ENCODE measurements around the gene ATAD1.
"Not testable (repeated sequence)": the region's sequence is repeated elsewhere in the genome, so short reads cannot be mapped to it uniquely, and the experiment has no call there.

Gene ATAD1

DNA sequence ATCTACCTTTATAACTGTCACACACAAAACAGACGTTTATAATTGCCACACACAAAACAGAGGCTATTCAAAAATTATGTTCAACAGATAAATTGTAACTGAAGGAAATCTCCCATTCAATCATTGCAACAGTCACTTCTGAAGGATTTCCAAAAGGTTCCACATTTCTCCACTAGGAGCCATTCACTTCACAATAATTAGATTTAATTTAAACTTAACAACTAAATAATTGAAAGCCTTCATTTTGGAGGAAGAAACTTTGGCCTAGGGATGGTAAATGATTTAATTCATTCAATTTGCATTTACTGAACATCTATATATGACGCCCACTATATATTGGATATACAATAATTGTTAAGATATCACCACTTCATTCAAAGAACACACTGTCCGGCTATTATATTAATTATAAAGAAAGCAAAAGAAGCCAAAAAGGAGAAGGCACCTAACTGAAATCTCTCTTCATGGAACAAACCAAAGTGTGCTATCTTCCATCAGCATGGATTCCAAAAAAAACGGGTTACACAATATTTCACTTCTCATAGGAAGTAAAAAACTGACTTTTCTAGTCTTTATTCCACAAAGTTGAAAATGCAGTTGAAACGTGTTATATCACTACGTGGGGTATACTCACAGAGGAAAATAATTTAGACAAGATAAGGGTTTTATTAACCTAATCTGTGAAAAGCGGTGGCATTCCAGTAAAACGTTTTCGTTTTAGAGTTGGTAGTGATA is 1.7 kb downstream of the ATAD1 start:
- DNase-seq (ENCODE audit: insufficient read length, low spot score), result no peak
- no peak for FAIRE-seq
- no peak for TF ChIP-seq POLR2A (IDR thresholded peaks at IDR 0.05; ENCODE audit: low read depth, low read length)
- no peak for TF ChIP-seq POLR2AphosphoS5 (IDR thresholded peaks at IDR 0.05; ENCODE audit: low read depth, low read length)
- no peak for TF ChIP-seq PAX5 (IDR thresholded peaks at IDR 0.05; ENCODE audit: insufficient read depth, low read length, severe bottlenecking)

DNA sequence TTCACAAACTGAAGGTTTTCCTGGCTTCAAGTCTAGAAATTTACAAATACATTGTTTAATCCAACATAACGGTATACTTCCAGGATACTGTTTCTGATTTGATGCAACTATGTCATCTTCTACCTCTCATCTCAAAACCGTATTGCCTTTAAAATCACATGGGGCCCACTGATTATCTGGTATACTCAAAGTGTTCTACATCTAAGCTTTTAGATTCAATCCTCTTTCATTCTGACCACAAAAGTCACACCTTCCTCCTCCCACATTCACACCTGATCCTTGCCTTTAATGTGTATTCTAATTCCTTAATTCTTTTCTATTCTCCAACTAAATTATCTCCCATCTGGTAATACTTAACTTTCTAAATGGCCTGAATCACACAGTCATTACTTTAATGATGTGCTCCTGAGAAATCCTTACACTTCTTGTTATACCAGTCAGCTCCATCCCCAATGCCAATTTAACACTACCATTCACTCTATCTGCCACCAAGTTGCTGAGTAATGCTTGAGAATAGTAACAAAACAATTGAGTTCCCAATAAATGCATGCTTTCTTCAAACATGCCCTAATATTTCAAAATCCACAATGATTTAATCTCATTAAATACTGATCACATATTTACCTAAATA is 13.0 kb downstream of the ATAD1 start:
- FAIRE-seq (peak; percentile 55), DNase-seq (ENCODE audit: insufficient read length, low spot score) (no peak)
- no peak for TF ChIP-seq POLR2AphosphoS5 (IDR thresholded peaks at IDR 0.05; ENCODE audit: low read depth, low read length)
- no peak for TF ChIP-seq POU2F2 (IDR thresholded peaks at IDR 0.05; ENCODE audit: low read depth, low read length)
- TF ChIP-seq POLR2A (IDR thresholded peaks at IDR 0.05; ENCODE audit: low read depth, low read length), result no peak
- no peak for TF ChIP-seq PAX5 (IDR thresholded peaks at IDR 0.05; ENCODE audit: insufficient read depth, low read length, severe bottlenecking)
- TF ChIP-seq TAF1 (IDR thresholded peaks at IDR 0.05; ENCODE audit: low read depth, low read length), result no peak
- TF ChIP-seq SPI1 (IDR thresholded peaks at IDR 0.05; ENCODE audit: low read depth, low read length), result no peak

DNA sequence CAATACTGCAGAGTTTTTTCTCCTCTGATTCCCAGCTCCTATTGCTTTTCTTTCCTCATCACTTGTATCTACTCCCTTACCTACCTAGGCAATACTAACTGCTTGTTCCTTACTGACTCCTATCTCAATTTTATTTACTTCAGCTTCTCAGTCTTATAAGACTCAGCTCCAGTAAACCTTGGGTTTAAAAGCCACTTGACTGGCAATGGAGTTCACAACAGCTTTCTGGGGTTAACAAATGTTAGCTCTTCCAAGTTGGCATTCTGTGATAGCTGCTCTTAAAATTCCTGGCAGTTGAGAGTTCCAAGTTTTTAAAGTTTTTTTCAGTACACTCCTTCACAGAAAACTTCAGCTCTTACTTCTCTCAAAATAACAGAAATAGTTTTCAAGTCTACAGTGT is 14.2 kb downstream of the ATAD1 start:
- TF ChIP-seq POU2F2 (IDR thresholded peaks at IDR 0.05; ENCODE audit: low read depth, low read length) (no peak), POLR2AphosphoS5 (IDR thresholded peaks at IDR 0.05; ENCODE audit: low read depth, low read length) (no peak), PAX5 (IDR thresholded peaks at IDR 0.05; ENCODE audit: insufficient read depth, low read length, severe bottlenecking) (no peak), TAF1 (IDR thresholded peaks at IDR 0.05; ENCODE audit: low read depth, low read length) (no peak), POLR2A (IDR thresholded peaks at IDR 0.05; ENCODE audit: low read depth, low read length) (no peak), SPI1 (IDR thresholded peaks at IDR 0.05; ENCODE audit: low read depth, low read length) (no peak)
- DNase-seq (ENCODE audit: insufficient read length, low spot score) (no peak), FAIRE-seq (no peak)

DNA sequence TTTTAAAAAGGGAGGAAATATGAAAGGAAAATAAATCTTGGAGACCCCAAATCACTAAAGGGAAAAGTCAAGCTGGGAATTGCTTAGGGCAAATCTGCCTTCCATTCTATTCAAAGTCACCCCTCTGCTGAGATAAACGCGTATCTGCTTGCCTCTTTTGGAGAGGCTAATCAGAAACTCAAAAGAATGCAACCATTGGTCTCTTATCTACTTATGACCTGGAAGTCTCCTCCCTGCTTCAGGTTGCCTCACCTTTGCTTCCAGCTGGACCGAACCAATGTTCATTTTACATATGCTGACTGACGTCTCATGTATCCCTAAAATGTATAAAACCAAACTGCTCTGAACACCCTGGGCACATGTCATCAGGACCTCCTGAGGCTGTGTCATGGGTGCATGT is 14.7 kb downstream of the ATAD1 start:
- TF ChIP-seq POLR2AphosphoS5 (IDR thresholded peaks at IDR 0.05; ENCODE audit: low read depth, low read length) (no peak), TAF1 (IDR thresholded peaks at IDR 0.05; ENCODE audit: low read depth, low read length) (no peak), POLR2A (IDR thresholded peaks at IDR 0.05; ENCODE audit: low read depth, low read length) (no peak), PAX5 (IDR thresholded peaks at IDR 0.05; ENCODE audit: insufficient read depth, low read length, severe bottlenecking) (no peak), SPI1 (IDR thresholded peaks at IDR 0.05; ENCODE audit: low read depth, low read length) (no peak), POU2F2 (IDR thresholded peaks at IDR 0.05; ENCODE audit: low read depth, low read length) (no peak)
- FAIRE-seq (no peak), DNase-seq (ENCODE audit: insufficient read length, low spot score) (no peak)

DNA sequence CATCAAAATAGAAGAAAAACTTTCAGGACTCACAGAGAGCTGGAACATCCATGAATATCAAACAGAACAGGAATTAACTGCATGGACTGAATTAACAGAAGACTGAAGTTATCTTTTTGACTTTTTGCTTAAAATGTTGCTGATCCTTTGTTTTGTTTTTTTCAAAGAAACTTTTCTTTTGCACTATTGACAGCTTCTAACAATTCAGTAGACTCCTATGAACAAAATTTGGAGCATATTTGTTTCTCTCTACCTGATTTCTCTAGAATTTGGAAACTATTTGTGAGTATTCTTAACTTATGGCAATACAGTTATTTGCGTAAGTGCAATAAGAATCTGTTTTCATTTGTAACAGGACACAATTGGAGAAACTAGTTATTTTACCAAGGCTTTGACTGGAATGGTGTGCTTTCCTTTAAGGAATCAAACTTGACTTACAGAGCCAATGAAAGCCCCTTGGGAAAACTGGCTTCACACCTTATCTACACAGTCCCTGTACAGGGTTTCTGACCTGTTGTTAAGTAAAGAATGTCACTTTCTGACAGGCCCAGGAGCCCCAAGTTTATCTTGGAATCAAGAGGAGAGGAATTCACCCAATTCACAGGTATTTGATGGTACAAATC is 16.1 kb downstream of the ATAD1 start:
- not testable (repeated sequence) for DNase-seq (ENCODE audit: insufficient read length, low spot score); FAIRE-seq

DNA sequence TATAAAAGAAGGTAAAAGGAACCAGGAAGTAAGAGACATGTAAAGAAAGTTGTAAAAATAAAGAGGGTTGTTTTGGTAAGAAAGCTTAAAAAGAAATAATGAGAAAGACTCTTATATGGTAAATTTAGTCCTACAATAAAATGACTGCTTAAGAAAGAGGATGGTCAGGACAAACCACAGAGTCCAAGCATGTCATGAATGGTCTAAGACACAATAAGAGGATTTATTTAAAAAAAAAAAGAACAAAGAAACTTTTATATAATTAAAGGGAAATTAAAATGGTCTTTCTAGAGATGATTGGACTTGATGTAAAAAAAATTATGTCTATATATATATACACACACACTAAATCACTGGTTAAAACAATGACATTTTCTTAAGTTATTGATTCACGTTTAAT is 18.2 kb downstream of the ATAD1 start:
- TF ChIP-seq TAF1 (IDR thresholded peaks at IDR 0.05; ENCODE audit: low read depth, low read length), result no peak
- no peak for TF ChIP-seq SPI1 (IDR thresholded peaks at IDR 0.05; ENCODE audit: low read depth, low read length)
- TF ChIP-seq PAX5 (IDR thresholded peaks at IDR 0.05; ENCODE audit: insufficient read depth, low read length, severe bottlenecking), result no peak
- TF ChIP-seq POLR2AphosphoS5 (IDR thresholded peaks at IDR 0.05; ENCODE audit: low read depth, low read length), result no peak
- TF ChIP-seq POLR2A (IDR thresholded peaks at IDR 0.05; ENCODE audit: low read depth, low read length), result no peak
- TF ChIP-seq POU2F2 (IDR thresholded peaks at IDR 0.05; ENCODE audit: low read depth, low read length), result no peak
- no peak for FAIRE-seq
- no peak for DNase-seq (ENCODE audit: insufficient read length, low spot score)

DNA sequence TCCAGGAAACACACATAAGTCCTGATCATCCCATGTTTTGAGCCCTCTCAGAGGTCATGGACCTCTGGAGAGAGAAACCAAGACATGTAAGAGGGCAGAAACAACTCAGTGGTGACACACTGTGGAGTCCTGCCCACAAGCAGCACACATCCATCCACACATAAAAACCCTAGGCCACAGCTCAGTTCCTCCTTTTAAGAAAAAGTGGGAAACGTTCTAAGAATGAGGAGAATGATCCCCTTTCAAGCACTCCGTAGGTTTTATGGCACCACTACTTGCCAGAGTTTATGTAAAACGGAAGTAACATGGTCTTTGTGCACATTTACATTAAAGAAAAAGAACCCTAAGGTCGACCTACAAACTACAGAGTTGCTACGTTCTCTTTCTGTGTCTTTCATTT is 19.9 kb downstream of the ATAD1 start:
- TF ChIP-seq POLR2A (IDR thresholded peaks at IDR 0.05; ENCODE audit: low read depth, low read length) (no peak), TAF1 (IDR thresholded peaks at IDR 0.05; ENCODE audit: low read depth, low read length) (no peak), SPI1 (IDR thresholded peaks at IDR 0.05; ENCODE audit: low read depth, low read length) (peak; percentile 63), POU2F2 (IDR thresholded peaks at IDR 0.05; ENCODE audit: low read depth, low read length) (no peak)
- FAIRE-seq (no peak), DNase-seq (ENCODE audit: insufficient read length, low spot score) (no peak)

DNA sequence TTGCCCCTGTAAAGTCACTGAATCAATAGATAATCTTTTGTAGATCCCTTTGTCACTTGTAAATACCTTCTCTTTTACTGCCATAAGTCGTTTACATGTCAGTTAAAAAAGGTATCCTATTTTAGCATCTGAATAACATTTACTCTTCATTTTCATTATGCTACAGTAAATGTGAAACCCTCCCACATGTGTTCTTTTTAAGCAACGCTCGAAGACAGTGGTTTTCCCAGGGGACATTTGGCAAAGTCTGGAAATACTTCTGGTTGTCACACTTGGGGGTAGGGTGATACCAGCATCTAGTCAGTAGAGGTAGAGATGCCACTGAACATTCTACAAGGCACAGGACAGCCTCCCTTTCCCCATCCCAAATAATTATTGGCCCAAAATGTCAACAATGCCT is 23.7 kb downstream of the ATAD1 start:
- DNase-seq (ENCODE audit: insufficient read length, low spot score) (no peak), FAIRE-seq (peak; percentile 94)
- TF ChIP-seq PAX5 (IDR thresholded peaks at IDR 0.05; ENCODE audit: insufficient read depth, low read length, severe bottlenecking) (no peak), POLR2A (IDR thresholded peaks at IDR 0.05; ENCODE audit: low read depth, low read length) (no peak), POU2F2 (IDR thresholded peaks at IDR 0.05; ENCODE audit: low read depth, low read length) (no peak), SPI1 (IDR thresholded peaks at IDR 0.05; ENCODE audit: low read depth, low read length) (no peak), TAF1 (IDR thresholded peaks at IDR 0.05; ENCODE audit: low read depth, low read length) (no peak), POLR2AphosphoS5 (IDR thresholded peaks at IDR 0.05; ENCODE audit: low read depth, low read length) (no peak)

DNA sequence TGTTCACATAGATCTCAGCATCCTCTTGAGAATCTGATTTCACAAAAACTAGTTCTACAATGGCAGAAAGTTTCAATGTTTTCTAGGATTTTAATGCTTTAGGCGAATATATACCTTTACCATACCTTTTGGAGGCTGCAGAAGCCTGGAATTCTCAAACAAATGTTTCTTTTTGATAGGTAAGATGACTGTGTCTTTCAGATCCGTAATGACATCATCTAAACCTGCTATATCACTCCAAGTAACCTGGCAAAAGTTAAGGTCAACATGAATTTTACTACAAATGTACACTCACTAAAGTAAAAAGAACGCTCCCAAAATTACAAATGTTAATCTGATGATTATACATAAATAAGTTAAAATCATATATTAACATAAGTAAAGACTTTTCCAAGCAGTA is 27.8 kb downstream of the ATAD1 start:
- no peak for DNase-seq (ENCODE audit: insufficient read length, low spot score)
- no peak for TF ChIP-seq SPI1 (IDR thresholded peaks at IDR 0.05; ENCODE audit: low read depth, low read length)
- TF ChIP-seq POU2F2 (IDR thresholded peaks at IDR 0.05; ENCODE audit: low read depth, low read length), result no peak
- no peak for TF ChIP-seq POLR2A (IDR thresholded peaks at IDR 0.05; ENCODE audit: low read depth, low read length)
- TF ChIP-seq PAX5 (IDR thresholded peaks at IDR 0.05; ENCODE audit: insufficient read depth, low read length, severe bottlenecking), result no peak
- TF ChIP-seq POLR2AphosphoS5 (IDR thresholded peaks at IDR 0.05; ENCODE audit: low read depth, low read length), result no peak
- TF ChIP-seq TAF1 (IDR thresholded peaks at IDR 0.05; ENCODE audit: low read depth, low read length), result no peak
- FAIRE-seq, result no peak

DNA sequence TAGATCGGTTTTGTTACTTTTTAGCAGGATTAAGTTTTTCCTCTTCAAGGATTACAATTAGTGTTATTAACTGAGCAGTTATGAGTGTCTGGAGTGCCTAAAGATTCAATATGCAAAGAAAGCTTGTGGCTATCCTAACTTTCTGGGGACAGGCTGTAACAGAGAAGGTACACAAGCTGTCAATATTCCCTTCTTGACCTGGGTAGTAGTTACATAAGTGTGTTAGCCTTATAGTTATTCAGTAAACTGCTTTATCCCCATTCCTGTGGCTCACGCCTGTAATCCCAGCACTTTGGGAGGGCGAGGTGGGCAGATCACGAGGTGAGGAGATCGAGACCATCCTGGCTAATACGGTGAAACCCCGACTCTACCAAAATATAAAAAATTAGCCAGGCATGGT is 31.6 kb downstream of the ATAD1 start:
- no peak for TF ChIP-seq SPI1 (IDR thresholded peaks at IDR 0.05; ENCODE audit: low read depth, low read length)
- no peak for TF ChIP-seq PAX5 (IDR thresholded peaks at IDR 0.05; ENCODE audit: insufficient read depth, low read length, severe bottlenecking)
- no peak for TF ChIP-seq POU2F2 (IDR thresholded peaks at IDR 0.05; ENCODE audit: low read depth, low read length)
- no peak for TF ChIP-seq POLR2AphosphoS5 (IDR thresholded peaks at IDR 0.05; ENCODE audit: low read depth, low read length)
- TF ChIP-seq POLR2A (IDR thresholded peaks at IDR 0.05; ENCODE audit: low read depth, low read length), result no peak
- TF ChIP-seq TAF1 (IDR thresholded peaks at IDR 0.05; ENCODE audit: low read depth, low read length), result no peak
- DNase-seq (ENCODE audit: insufficient read length, low spot score) (no peak), FAIRE-seq (no peak)

Measured in GM12891 (cell line).